HEK293 (cell line): ENCODE measurements around the gene DCHS1.

Source experiments
- CTCF ChIA-PET: fragments of 350-600 bp; formaldehyde crosslinking; extraction: SDS; loops from one replicate; lab custom pipeline; 2021; ENCODE audit warnings: antibody characterized with exemption; lab: Yijun Ruan, JAX
- POLR2A ChIA-PET: fragments of 300-600 bp; formaldehyde crosslinking; extraction: SDS; loops from one replicate; lab custom pipeline; 2020; ENCODE audit warnings: antibody characterized with exemption, inconsistent platforms; lab: Yijun Ruan, JAX
- H3K27ac ChIP-seq: fragments of 200-500 bp; sonication (Bioruptor generic); 2 replicates; pipeline ENCODE4 v1.5.1; 2014; ENCODE audit warnings: low read depth, low read length, control low read depth, inconsistent platforms; ENCODE audit errors: extremely low read depth
- H3K36me3 ChIP-seq, 2 experiments: fragments of 200-500 bp in 1 of 2; sonication (Bioruptor generic) in 1 of 2; 1 replicate in 1 of 2; 2 replicates in 1 of 2; pipeline ENCODE4 v1.5.1; 2014 to 2017; ENCODE audit warnings: inconsistent platforms in 2 of 2, low read length in 2 of 2; ENCODE audit not compliant: control insufficient read depth in 2 of 2, insufficient read depth in 1 of 2
- H3K4me1 ChIP-seq: fragments of 200-500 bp; sonication (Bioruptor generic); 2 replicates; pipeline ENCODE4 v1.5.1; 2014; ENCODE audit warnings: mild to moderate bottlenecking, low read length, inconsistent platforms; ENCODE audit not compliant: control insufficient read depth, insufficient read depth
- H3K4me3 ChIP-seq: 2 replicates; pipeline ENCODE4 v1.5.1; 2011; ENCODE audit warnings: low read depth, mild to moderate bottlenecking, control low read depth, low read length, moderate library complexity
- H3K9me3 ChIP-seq: fragments of 200-500 bp; sonication (Bioruptor generic); 2 replicates; pipeline ENCODE4 v1.5.1; 2014; ENCODE audit warnings: low read depth, low read length, inconsistent platforms; ENCODE audit not compliant: control insufficient read depth, insufficient read depth
- GLI2 ChIP-seq: fragments of 450-650 bp; formaldehyde crosslinking; IDR thresholded peaks from 2 replicates; pipeline ENCODE4; 2017; ENCODE audit warnings: missing biosample characterization, missing genetic modification characterization, low read depth, borderline replicate concordance
- HOXC10 ChIP-seq: sonication (generic); formaldehyde crosslinking; IDR thresholded peaks from 2 replicates; pipeline ENCODE4 v1.8.1; 2023; ENCODE audit warnings: mild to moderate bottlenecking, missing genetic modification reagents
- KLF10 ChIP-seq: fragments of 450-650 bp; IDR thresholded peaks from 2 replicates; pipeline ENCODE4 v1.5.1; 2018; ENCODE audit warnings: missing biosample characterization, mild to moderate bottlenecking, missing genetic modification characterization
- PRDM1 ChIP-seq: fragments of 450-650 bp; formaldehyde crosslinking; IDR thresholded peaks from 2 replicates; pipeline ENCODE4; 2016; ENCODE audit warnings: missing biosample characterization, missing genetic modification characterization
- TCF7L2 ChIP-seq: IDR thresholded peaks from 2 replicates; pipeline ENCODE4 v1.6.1; 2011; ENCODE audit warnings: low read depth, mild to moderate bottlenecking, inconsistent platforms, low read length, moderate library complexity, borderline replicate concordance
- ZNF121 ChIP-seq: fragments of 450-650 bp; formaldehyde crosslinking; IDR thresholded peaks from 2 replicates; pipeline ENCODE4 v1.5.1; 2016; ENCODE audit warnings: missing biosample characterization, missing genetic modification characterization
- ZNF223 ChIP-seq: fragments of 450-650 bp; formaldehyde crosslinking; IDR thresholded peaks from 2 replicates; pipeline ENCODE4 v1.5.1; 2016; ENCODE audit warnings: missing biosample characterization, missing genetic modification characterization
- ZNF23 ChIP-seq: fragments of 450-650 bp; formaldehyde crosslinking; IDR thresholded peaks from 2 replicates; pipeline ENCODE4 v1.5.1; 2016; ENCODE audit warnings: missing biosample characterization, missing genetic modification characterization, borderline replicate concordance
- ZNF292 ChIP-seq: fragments of 450-650 bp; formaldehyde crosslinking; IDR thresholded peaks from 2 replicates; pipeline ENCODE4 v1.5.1; 2016; ENCODE audit warnings: low read depth, missing biosample characterization, missing genetic modification characterization, borderline replicate concordance
- ZNF366 ChIP-seq: fragments of 450-650 bp; formaldehyde crosslinking; conservative IDR thresholded peaks from 2 replicates; pipeline ENCODE4 v1.5.1; 2016; ENCODE audit warnings: missing biosample characterization, missing genetic modification characterization
- ZNF37A ChIP-seq: fragments of 450-650 bp; IDR thresholded peaks from 2 replicates; pipeline ENCODE4 v1.5.1; 2018; ENCODE audit warnings: missing biosample characterization, missing genetic modification characterization
- ZNF530 ChIP-seq: fragments of 450-650 bp; formaldehyde crosslinking; IDR thresholded peaks from 2 replicates; pipeline ENCODE4 v1.5.1; 2016; ENCODE audit warnings: low read depth, missing biosample characterization, missing genetic modification characterization
- ZNF560 ChIP-seq: fragments of 450-650 bp; formaldehyde crosslinking; IDR thresholded peaks from 2 replicates; pipeline ENCODE4 v1.5.1; 2017; ENCODE audit warnings: missing biosample characterization, missing genetic modification characterization, borderline replicate concordance
- ZNF585B ChIP-seq: fragments of 450-650 bp; formaldehyde crosslinking; IDR thresholded peaks from 2 replicates; pipeline ENCODE4 v1.5.1; 2016; ENCODE audit warnings: missing biosample characterization, missing genetic modification characterization
- ZNF658 ChIP-seq: fragments of 450-650 bp; formaldehyde crosslinking; IDR thresholded peaks from 2 replicates; pipeline ENCODE4; 2016; ENCODE audit warnings: missing biosample characterization, missing genetic modification characterization
- ZNF776 ChIP-seq: fragments of 450-650 bp; formaldehyde crosslinking; IDR thresholded peaks from 2 replicates; pipeline ENCODE4 v1.5.0; 2017; ENCODE audit warnings: missing biosample characterization, missing genetic modification characterization, borderline replicate concordance
- ZNF791 ChIP-seq: fragments of 450-650 bp; formaldehyde crosslinking; IDR thresholded peaks from 2 replicates; pipeline ENCODE4 v1.5.1; 2016; ENCODE audit warnings: missing biosample characterization, missing genetic modification characterization
- TF ChIP-seq, protein P1 (sequence below): fragments of 450-650 bp; formaldehyde crosslinking; IDR thresholded peaks from 2 replicates; pipeline ENCODE4 v1.5.1; 2016; ENCODE audit warnings: missing biosample characterization, missing genetic modification characterization
- TF ChIP-seq, protein P2 (sequence below): fragments of 450-650 bp; formaldehyde crosslinking; IDR thresholded peaks from 2 replicates; pipeline ENCODE4 v1.5.1; 2016; ENCODE audit warnings: missing biosample characterization, missing genetic modification characterization
- TF ChIP-seq, protein P3 (sequence below): fragments of 450-650 bp; formaldehyde crosslinking; IDR thresholded peaks from 2 replicates; pipeline ENCODE4 v1.5.1; 2016; ENCODE audit warnings: missing biosample characterization, missing genetic modification characterization, borderline replicate concordance

DCHS1 gene

DNA sequence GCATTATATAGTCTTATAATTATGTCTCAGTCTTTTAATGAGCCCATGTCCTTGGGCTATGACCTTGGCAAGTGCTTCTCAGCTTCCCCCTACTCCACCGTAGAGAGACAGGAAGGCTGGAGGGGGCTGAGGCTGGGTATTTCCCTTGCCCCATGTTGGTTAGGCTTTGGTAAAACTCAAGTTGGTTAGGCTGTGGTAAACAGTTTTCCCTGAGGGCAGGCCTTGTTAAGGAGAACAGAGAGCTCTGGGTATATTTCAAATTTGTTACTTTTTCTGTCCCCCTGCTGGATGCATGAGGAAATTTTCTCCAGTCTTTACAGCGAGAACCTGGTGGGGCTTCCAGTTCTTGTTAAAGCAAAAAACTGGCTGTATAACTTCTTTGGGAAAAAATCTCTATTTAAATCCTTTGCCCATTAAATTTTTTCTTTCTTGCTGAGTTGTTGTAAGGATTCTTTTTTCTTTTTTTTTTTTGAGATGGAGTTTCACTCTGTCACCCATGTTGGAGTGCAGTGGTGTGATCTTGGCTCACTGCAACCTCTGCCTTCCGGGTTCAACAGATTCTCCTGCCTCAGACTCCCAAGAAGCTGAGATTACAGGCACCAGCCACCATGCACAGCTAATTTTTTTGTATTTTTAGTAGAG, 12.2 kb upstream of the DCHS1 start (continued):
- TF ChIP-seq, protein P1, sequence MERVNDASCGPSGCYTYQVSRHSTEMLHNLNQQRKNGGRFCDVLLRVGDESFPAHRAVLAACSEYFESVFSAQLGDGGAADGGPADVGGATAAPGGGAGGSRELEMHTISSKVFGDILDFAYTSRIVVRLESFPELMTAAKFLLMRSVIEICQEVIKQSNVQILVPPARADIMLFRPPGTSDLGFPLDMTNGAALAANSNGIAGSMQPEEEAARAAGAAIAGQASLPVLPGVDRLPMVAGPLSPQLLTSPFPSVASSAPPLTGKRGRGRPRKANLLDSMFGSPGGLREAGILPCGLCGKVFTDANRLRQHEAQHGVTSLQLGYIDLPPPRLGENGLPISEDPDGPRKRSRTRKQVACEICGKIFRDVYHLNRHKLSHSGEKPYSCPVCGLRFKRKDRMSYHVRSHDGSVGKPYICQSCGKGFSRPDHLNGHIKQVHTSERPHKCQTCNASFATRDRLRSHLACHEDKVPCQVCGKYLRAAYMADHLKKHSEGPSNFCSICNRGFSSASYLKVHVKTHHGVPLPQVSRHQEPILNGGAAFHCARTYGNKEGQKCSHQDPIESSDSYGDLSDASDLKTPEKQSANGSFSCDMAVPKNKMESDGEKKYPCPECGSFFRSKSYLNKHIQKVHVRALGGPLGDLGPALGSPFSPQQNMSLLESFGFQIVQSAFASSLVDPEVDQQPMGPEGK (tag by site-specific recombination): no peak
- TF ChIP-seq ZNF560 (tag by site-specific recombination) (no peak), ZNF121 (tag by site-specific recombination) (no peak), ZNF776 (tag by site-specific recombination) (no peak)

DNA sequence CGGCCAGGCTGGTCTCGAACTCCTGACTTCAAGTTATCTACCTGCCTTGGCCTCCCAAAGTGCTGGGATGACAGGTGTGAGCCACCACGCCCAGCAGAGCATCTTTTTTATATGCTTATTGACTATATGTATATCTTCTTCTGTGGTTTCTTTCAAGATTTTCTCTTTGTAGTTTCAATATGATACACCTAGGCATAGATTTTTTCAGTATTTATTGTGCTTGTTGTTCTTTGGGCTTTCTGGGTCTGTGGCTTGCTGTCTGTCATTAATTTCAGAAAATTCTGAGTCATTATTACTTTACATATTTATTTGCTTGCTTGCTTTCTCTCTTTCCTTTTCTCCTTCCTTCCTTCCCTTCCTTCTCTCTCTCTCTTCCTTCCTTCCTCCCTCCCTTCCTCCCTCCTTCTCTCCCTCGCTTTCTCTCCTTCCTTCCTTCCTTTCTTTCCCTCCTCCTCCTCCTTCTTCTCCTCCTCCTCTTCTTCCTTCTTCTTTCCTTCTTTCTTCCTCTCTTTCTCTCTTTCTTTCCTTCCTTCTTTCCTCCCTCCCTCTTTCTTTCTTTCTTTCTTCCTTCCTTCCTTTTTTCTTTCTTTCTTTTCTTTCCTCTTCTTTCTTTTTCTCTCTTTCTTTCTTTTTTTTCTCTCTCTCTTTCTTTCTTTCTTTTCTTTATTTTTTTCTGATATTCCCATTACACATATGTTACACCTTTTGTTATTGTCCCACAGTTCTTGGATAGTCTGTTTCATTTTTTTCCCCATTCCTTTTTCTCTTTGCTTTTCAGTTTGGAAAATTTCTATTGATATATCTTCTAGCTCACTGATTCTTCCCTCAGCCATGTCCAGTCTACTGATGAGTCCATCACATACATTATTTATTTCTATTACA, 10.9 kb upstream of the DCHS1 start:
- ChIA-PET CTCF (interaction anchor here (0.6 to 2.2 kb wide), 6 partner anchors 10 to 240 kb away, joined by 3 to 13 read pairs (median 4); partner anchors contain the start of gene DCHS1), POLR2A (interaction anchor here (1.5 kb wide), 1 partner anchor 17 kb away, joined by 7 read pairs; the partner anchor contains the start of gene MRPL17)
- TF ChIP-seq PRDM1 (0 out of 2 replicates have a peak, but pooled peaks have one; percentile 21), ZNF366 (tag by site-specific recombination) (peak; percentile 92), ZNF791 (tag by site-specific recombination) (no peak)
- H3K27ac ChIP-seq: no peak overlapping the region
- no peaks in the 10 kb centered on the region for H3K9me3 ChIP-seq
- no peaks in the 10 kb centered on the region for H3K36me3 ChIP-seq
- no peaks in the 10 kb centered on the region for H3K4me1 ChIP-seq
- H3K4me3 ChIP-seq: no peak overlapping the region

DNA sequence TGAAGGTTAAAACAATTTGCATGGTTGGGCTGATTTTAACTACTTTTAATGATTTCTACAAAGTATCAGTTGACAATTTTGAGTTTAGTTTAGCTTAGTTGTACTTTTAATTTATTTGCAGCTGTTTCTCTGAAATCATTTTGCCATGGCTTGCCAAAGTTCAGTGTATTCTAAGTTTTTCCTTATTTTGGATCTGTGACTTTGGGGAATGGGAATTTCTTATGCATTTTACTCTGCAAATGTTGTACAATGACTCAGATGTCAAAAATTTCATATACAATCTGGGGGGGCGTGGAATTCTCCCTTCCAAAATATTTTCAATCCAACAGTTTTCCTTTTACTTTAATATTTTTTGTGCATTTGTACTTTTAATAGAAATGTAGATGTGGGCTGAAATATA, 8.9 kb upstream of the DCHS1 start:
- Histone ChIP-seq H3K27ac (no peak overlapping the region), H3K4me1 (no peaks in the 10 kb centered on the region), H3K9me3 (no peaks in the 10 kb centered on the region), H3K36me3 (no peaks in the 10 kb centered on the region), H3K4me3 (no peak overlapping the region)
- CTCF ChIA-PET: interaction anchor here (0.6 to 1.2 kb wide), 3 partner anchors 19 to 288 kb away, joined by 3 to 5 read pairs (median 3); partner anchors contain the start of gene MRPL17
- POLR2A ChIA-PET: no interaction called here
- TF ChIP-seq ZNF530 (tag by site-specific recombination): no peak
- TF ChIP-seq KLF10 (tag by site-specific recombination): no peak
- no peak for TF ChIP-seq ZNF223
- TF ChIP-seq HOXC10 (CRISPR knock-in tag): no peak
- no peak for TF ChIP-seq ZNF23 (tag by site-specific recombination)
- no peak for TF ChIP-seq ZNF292 (tag by site-specific recombination)
- TF ChIP-seq TCF7L2: no peak
- TF ChIP-seq, protein P2, sequence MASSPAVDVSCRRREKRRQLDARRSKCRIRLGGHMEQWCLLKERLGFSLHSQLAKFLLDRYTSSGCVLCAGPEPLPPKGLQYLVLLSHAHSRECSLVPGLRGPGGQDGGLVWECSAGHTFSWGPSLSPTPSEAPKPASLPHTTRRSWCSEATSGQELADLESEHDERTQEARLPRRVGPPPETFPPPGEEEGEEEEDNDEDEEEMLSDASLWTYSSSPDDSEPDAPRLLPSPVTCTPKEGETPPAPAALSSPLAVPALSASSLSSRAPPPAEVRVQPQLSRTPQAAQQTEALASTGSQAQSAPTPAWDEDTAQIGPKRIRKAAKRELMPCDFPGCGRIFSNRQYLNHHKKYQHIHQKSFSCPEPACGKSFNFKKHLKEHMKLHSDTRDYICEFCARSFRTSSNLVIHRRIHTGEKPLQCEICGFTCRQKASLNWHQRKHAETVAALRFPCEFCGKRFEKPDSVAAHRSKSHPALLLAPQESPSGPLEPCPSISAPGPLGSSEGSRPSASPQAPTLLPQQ (tag by site-specific recombination): no peak
- no peak for TF ChIP-seq ZNF658 (tag by site-specific recombination)
- TF ChIP-seq ZNF37A (tag by site-specific recombination): no peak
- TF ChIP-seq, protein P3, sequence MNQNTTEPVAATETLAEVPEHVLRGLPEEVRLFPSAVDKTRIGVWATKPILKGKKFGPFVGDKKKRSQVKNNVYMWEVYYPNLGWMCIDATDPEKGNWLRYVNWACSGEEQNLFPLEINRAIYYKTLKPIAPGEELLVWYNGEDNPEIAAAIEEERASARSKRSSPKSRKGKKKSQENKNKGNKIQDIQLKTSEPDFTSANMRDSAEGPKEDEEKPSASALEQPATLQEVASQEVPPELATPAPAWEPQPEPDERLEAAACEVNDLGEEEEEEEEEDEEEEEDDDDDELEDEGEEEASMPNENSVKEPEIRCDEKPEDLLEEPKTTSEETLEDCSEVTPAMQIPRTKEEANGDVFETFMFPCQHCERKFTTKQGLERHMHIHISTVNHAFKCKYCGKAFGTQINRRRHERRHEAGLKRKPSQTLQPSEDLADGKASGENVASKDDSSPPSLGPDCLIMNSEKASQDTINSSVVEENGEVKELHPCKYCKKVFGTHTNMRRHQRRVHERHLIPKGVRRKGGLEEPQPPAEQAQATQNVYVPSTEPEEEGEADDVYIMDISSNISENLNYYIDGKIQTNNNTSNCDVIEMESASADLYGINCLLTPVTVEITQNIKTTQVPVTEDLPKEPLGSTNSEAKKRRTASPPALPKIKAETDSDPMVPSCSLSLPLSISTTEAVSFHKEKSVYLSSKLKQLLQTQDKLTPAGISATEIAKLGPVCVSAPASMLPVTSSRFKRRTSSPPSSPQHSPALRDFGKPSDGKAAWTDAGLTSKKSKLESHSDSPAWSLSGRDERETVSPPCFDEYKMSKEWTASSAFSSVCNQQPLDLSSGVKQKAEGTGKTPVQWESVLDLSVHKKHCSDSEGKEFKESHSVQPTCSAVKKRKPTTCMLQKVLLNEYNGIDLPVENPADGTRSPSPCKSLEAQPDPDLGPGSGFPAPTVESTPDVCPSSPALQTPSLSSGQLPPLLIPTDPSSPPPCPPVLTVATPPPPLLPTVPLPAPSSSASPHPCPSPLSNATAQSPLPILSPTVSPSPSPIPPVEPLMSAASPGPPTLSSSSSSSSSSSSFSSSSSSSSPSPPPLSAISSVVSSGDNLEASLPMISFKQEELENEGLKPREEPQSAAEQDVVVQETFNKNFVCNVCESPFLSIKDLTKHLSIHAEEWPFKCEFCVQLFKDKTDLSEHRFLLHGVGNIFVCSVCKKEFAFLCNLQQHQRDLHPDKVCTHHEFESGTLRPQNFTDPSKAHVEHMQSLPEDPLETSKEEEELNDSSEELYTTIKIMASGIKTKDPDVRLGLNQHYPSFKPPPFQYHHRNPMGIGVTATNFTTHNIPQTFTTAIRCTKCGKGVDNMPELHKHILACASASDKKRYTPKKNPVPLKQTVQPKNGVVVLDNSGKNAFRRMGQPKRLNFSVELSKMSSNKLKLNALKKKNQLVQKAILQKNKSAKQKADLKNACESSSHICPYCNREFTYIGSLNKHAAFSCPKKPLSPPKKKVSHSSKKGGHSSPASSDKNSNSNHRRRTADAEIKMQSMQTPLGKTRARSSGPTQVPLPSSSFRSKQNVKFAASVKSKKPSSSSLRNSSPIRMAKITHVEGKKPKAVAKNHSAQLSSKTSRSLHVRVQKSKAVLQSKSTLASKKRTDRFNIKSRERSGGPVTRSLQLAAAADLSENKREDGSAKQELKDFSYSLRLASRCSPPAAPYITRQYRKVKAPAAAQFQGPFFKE: no peak
- TF ChIP-seq GLI2: no peak
- TF ChIP-seq ZNF585B (tag by site-specific recombination): no peak
